Embryonic facial prominence (tissue), 1 donor: ENCODE results near the gene LRIF1.
A peak's percentile ranks its signal among the peaks of the same experiment; 100 is the strongest.
"Not testable (repeated sequence)": the region's sequence is repeated elsewhere in the genome, so short reads cannot be mapped to it uniquely, and the experiment has no call there.

ENCODE experiments used
- DNase-seq: peaks from one replicate; pipeline ENCODE4 v3.0.0-alpha.2; 2016; ENCODE audit errors: extremely low spot score

LRIF1 gene, protein sequence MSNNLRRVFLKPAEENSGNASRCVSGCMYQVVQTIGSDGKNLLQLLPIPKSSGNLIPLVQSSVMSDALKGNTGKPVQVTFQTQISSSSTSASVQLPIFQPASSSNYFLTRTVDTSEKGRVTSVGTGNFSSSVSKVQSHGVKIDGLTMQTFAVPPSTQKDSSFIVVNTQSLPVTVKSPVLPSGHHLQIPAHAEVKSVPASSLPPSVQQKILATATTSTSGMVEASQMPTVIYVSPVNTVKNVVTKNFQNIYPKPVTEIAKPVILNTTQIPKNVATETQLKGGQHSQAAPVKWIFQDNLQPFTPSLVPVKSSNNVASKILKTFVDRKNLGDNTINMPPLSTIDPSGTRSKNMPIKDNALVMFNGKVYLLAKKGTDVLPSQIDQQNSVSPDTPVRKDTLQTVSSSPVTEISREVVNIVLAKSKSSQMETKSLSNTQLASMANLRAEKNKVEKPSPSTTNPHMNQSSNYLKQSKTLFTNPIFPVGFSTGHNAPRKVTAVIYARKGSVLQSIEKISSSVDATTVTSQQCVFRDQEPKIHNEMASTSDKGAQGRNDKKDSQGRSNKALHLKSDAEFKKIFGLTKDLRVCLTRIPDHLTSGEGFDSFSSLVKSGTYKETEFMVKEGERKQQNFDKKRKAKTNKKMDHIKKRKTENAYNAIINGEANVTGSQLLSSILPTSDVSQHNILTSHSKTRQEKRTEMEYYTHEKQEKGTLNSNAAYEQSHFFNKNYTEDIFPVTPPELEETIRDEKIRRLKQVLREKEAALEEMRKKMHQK

DNA sequence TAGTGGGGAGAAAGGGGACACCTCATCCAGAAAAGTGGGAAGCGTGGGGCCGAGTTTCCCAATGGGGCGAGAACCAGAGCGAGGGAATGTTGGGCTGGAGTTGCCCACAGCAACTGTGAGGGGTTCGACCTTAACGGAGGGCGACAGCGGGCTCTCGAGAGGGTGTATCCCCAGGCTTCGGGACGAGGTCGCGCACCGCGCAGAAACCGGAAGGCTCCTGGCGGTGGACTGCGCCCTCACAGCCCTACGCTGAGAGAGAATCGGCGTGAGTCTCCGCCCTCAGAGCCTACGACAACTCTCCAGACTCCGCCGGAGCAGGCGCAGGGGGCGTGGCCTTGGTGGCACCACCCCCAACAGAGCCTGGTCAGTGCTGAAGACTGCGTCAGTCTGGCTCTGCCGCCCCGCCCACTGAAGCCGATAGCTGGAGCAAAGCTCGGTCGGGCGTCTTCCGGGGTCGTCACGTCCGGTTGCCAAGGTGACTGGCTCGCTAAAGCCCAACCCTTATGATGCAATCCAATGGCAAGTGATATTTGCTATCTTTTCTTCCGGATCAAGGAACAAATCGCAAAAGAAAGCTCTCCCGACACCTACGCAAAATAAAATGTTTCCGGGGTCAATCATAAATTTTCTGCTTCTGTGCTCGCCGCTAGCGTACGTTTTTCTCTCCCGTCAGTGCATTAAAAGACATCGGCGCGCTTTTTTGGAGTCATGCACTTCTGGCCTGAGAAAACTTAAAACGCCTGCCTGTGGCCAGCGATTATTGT, at the start of gene LRIF1:
TSS of gene LRIF1 (minus strand) at position 232 of the 764 bp plus-strand sequence. CDS start 234 bp downstream, outside the sequence.
- peak; percentile 93 for DNase-seq

DNA sequence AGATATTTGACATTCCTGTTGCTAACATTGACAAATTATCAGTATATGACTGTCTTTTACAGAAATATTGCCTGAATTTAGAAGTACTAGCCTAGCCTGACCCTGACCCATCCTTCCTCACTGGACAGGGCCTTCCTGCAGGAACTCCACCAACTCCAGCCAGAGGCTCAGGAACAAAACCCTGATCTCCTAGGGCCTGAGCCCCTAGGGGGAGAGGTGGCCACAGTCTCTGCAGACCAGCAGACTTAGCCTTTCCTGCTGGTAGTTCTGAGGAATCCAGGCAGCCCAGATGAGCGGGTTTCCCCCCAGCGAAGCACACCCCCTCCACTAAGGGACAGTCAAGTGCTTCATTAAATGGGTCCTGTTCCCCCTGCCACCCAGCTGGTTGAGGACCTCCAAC, 44.3 kb upstream of the LRIF1 start:
- no peak for DNase-seq

DNA sequence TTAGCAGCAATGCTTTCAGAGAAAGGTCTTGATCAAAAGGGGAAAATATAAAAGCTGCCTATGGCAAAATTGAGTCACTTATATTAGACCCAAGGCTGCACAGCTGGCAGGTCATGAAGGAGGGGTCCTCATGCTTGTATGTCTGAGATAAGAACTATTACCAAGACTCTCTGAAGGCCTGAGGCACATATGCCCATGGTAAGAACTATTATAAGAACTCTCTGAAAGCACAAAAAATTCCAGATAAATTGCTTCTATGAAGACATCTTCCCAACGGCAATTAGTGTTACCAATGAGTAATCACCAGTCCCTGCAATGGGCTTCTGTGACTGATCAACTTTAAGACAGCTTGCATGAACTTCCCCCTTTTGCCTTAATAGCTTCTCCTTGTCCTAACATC, 42.8 kb upstream of the LRIF1 start:
- DNase-seq = no peak

DNA sequence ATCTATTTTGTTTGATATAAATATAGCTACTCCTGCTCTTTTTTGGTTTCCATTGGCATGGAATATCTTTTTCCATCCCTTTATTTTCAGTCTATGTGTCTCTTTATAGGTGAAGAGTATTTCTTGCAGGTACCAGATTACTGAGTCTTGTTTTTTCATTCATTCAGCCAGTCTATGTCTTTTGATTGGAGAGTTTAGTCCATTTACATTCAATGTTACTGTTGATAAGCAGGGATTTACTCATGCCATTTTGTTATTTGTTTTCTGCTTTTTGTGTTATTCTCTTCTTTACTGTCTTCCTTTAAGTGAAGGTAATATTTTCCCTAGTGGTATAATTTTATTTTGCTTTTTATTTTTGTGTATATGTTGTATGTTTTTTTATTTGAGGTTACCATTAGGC, 35.9 kb upstream of the LRIF1 start:
- not testable (repeated sequence) for DNase-seq

DNA sequence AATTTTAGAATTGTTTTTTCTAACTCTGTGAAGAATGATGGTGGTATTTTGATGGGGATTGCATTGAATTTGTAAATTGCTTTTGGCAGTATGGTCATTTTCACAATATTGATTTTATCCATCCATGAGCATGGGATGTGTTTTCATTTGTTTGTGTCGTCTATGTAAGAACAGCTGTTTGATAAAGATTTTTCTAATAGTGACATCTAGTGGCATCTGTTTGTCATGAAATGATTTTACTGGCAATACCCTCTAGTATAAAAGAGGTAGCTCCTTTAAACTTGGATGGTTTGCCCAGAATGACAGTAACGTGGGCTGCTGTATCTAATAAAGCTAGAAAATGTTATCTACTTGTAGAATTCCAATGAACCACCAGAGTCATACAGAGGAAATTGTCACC, 28.6 kb upstream of the LRIF1 start:
- DNase-seq = not testable (repeated sequence)

DNA sequence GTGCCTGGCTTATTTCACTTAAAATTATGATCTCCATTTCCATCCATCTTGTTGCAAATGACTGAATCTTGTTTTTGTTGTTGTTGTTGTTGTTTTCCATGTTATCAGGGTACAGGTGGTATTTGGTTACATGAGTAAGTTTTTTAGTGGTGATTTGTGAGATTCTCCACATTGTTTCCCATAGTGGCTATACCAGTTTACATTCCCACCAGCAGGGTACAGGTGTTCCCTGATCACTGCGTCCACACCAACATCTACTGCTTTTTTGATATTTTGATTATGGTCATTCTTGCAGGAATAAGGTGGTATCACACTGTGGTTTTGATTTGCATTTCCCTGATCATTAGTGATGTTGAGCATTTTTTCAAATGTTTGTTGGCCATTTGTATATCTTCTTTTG, 27.6 kb upstream of the LRIF1 start:
- not testable (repeated sequence) for DNase-seq

DNA sequence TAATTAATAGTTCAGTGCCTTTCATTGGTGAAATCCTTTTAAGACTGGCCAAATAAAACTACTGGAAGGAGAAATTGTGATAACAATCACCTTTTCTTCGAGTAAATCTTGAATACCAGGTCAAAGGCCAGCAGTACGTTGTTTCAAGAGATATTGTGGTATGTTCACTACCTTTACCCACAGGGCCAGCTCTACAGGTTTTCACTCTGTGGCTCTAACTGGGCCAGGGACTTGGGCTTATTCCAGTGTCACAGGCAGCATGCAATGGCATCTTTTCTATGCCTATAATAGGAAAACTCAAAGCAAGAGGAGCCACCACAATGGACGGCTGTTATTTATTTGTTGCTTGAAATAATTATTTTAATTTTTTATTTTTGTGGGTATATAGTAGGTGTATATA, 26.8 kb upstream of the LRIF1 start:
- DNase-seq = no peak

DNA sequence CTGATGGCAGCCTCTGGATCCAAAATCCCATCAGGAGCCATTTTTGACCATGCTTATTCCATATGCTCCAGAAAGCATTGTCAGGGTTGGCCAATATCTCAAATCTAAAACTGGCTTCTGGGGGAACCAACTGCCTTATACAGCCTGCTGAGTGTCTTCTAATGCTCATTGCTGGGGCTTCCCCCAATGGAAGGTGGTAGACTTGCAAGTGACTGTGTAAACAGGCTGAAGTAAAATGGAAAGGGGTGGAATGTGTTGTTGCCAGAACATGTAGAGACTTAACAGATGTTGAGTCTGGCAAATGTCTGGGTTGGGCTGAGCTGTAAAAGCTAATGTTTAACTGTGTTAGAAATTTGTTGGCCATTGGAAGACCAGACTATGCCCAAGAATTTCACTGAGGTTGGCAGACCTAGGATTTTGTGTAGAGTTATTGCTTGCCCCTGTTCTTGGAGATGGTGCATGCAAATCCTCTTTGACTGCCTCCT, 22.7 kb upstream of the LRIF1 start:
- DNase-seq = no peak

DNA sequence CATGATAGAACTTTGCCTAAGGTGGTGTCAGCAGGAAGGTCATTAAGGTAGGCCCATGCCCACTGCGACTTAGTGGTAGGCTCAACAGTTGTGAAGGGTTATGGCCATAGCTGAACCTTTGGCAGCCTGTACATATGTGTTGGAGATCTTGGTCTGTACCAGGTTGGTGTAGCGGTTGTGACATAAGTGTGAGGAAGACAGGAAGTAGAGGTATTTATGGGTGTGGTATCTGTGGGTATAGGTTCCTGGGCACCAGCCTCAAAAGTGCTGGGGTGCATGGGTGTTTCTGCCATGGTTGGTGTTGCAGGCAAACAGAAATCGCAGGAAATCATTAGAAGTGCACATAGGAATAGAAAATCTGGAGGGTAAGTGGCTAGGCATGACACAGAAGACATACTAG, 18.6 kb upstream of the LRIF1 start:
- no peak for DNase-seq

DNA sequence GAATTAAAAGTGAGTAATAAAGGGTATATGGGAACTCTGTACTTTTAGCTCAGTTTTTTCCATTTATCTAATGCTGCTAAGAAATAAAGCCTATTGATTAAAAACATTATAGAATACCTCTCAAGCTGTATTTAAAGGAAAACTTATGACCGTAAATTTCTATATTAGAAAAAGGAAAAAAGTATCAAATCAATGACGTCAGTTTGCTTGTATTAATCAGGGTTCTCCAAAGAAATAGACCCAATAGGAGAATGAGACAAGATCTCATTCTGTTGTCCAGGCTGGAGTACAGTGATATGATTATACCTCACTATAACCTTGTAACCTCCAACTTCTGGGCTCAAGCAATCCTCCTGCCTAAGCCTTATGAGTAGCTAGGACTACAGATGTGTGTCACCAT, 15.4 kb upstream of the LRIF1 start:
- no peak for DNase-seq

DNA sequence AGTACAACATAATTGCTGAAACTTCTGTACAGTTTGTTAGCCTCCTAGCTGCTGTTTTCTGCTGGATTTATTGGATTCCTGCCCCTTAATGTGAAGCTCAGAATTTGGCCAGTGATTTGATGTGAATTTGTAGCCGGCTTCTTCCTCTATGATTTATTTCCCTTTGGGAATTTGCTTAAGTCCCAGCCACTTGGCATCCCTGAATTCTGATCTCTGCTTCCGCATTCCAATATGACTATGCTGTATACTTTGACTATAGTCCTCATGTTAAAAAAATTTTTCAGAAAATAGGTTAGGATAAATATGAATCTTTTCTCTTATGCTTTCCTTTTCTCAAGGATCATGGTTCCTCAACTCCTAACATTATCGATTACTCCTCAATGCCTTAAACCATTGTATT, 12.4 kb upstream of the LRIF1 start:
- DNase-seq = no peak

DNA sequence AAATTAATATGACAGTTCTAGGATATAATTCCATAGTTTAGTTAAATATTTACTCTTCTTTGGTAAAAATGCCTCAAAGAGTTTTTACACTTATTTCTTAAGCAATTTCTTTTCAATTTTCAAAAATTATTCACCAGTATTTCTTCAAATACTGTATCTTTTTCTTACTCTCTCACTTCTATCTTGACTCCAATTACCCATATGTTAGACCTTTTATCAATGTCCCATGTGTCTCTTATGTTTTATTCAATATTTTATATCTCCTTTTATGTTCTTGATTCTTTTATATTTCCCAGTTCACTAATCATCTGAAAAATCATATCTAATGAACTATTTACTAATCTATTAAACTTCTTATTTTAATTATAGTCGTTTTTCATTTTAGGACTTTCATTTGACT, 11.5 kb upstream of the LRIF1 start:
- no peak for DNase-seq

DNA sequence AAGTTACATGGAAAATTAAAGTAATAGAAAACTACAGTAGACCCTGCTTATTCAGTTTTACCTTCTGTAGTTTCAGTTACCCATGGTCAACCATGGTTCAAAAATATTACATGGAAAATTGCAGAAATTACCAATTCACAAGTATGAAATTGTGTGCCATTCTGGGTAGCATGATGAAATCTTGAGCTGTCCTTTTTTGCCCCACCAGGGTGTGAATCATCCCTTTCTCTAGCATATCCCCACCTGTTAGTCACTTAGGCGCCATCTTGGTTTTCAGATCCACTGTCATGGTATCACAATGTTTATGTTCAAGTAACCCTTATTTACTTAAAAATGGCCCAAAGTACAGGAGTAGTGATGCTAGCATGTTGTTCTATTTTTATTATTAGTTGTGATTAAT, 3.5 kb upstream of the LRIF1 start:
- DNase-seq = no peak

DNA sequence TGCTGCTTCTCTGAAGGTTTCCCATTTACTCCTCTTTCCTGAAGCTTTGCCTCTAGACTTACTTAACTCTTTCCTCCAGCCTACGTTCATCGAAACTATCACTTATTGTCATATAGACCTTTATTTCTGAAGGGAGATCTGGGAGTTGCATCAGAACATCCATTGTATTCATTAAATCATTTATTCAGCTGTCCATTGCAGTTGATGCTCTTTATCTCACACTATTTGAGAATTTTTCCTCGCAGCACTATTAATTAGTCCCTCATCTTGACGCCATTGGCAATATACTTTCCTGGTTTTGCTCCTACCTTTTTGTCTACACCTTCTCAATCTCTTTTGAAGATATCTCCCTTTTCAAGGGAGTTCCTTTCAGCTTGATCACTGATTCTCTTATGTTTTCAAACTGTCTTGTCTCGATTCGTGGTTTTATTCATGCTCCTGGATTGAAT, 757 bp upstream of the LRIF1 start:
- no peak for DNase-seq

DNA sequence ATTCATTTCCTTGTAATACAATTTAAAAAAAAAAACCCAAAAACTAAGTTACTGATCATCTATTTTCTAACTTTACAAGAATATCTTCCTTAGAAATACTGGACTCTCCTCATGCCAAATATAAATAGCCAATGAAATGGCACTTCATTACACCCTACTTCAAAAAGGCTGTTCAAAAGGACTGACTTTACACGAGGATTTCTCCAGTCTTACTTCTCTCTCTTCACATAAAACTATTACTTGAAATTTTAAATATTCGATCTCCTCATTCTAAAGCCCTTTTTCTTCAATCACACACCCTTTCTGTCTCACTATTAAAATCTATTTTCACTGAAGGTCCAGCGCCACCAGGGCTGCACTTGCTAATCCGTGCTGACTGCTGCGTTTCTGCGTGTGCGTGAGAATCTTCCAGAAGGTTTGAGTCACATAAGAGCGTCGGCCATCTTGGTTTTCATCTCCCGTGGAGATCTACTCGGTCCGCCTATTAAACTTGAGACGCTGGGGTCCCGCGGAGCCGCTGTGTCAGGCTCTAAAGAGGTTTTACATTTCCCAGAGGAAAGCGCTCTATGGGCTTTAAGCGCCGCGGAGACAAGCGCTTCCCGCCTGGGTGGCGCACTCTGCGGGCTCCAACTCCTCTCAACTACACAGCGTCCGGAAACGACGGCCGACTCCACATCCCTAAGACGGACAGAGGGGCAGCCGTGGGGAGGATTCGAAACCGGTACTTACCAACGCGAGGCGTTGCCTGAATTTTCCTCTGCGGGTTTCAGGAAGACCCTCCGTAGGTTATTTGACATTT, 631 bp downstream of the LRIF1 start:
- DNase-seq = peak; percentile 29

DNA sequence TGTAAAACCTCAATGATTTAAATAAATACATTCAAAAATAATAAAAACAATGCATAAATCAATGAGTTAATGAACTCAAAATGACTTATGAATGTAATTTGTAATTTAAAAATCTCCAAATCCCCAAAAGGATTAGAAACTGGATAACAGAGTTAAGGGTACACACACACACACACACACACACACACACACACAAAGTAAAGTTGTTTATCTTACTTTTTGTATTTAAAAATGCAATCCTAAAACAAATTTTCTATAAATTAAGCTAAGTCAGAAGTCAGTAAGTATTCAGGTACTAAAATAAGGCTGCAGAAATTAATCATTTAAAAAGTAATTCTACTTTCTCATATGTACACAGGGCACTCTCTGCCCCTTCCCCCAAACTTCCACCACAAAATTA, 1.8 kb downstream of the LRIF1 start:
- DNase-seq = no peak

DNA sequence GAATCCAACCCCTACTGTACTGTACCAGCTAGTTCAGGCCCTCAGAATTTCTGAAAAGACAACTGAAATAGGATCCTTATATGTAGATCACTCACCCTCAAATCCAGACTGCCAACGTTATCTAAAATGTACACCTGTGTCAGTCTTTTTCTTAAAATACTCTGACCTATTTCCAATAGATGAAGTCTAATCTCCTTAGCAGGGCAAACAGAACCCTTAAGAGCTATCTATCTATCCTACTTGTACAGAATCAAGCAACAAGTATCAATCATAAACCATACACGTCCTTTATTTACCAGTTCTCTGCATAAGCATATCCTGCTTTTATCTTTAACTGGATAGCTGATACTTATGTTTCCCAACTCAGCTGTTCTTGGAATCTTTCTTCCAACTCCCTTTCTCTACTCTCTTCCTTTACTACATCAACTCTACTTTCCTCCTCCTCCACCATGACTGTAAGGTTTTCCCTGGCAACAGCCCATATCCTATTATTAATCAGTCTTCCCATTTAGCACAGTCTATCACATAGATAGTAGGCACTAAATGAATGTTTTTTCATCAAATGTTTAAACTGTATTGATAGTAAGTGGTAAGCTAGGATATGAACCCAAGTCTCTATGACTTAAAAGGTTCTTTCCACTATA, 2.8 kb downstream of the LRIF1 start:
- no peak for DNase-seq

DNA sequence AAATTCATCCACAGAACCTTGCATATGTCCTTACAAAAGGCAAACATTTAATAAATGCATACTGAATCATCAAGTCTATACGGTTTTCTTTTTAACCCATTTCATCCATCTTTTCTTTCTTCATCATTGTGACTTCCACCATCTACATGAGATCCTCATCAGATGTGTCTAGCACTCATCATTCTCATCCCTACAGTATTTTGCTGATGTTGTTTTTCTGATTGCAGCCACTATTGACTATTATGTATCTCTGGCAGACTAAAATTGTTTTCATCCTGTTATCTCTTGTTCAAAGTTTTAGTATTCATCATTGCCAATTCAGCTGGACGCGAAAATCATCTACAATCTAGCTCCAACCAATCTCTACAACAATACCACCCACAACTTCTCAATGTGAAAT, 5.9 kb downstream of the LRIF1 start:
- DNase-seq = no peak

DNA sequence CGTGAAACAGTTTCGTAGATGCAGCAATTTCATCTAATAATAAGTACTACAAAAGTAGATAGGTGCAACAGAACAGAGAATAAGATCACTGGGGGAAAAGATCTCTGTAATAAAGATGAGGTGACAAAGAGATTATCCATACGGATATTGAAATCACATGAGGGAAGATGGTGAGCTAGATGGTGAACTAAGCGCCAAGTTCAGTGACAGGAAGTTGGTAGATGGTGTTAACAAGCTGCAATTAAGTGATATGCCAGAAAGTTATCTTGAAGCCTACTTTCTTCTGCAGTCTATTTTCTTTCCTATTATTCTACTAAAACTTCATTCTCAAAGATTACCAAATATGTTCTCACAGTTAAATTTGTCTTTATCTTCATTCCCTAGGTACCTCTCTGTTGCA, 7.1 kb downstream of the LRIF1 start:
- no peak for DNase-seq

DNA sequence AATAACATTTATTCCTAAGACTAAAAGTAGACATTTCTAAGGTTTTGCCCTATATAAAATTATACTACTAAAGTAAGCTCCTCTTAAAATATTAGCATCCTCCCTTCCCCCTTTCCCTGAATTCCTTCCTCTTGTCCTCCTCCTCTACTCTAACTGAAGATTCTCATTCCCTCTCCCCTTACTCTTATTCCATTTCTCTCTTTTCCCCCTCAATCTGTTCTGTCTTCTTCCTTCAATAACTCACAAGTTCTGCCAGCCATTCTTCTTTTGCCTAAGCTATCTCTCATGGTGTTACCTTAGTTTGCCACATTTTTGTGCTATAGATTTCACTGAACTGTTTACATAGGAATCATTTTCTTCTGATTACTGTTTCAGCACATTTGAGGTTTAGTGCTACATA, 10.7 kb downstream of the LRIF1 start:
- no peak for DNase-seq

DNA sequence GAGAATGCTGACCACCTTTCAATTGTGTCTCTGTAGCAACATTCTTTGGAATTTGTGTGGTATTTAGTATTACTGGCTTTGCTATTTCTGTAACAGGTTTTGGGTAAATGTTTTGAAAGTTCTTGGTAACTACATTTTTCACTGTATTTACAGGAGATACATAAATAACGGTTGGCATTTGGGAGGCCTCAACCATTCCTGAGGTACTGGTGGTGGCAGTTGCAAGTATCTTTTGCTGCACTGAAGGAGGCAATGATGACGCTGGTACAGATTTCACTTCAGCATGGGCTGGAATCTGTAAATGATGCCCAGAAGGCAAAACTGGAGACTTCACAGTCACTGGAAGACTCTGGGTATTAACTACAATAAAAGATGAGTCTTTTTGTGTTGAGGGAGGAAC, 11.7 kb downstream of the LRIF1 start:
- DNase-seq = no peak
